ENCODE measurements around the gene RNF212.
"Not testable (repeated sequence)": the region's sequence is repeated elsewhere in the genome, so short reads cannot be mapped to it uniquely, and the experiment has no call there.

Gene RNF212

DNA sequence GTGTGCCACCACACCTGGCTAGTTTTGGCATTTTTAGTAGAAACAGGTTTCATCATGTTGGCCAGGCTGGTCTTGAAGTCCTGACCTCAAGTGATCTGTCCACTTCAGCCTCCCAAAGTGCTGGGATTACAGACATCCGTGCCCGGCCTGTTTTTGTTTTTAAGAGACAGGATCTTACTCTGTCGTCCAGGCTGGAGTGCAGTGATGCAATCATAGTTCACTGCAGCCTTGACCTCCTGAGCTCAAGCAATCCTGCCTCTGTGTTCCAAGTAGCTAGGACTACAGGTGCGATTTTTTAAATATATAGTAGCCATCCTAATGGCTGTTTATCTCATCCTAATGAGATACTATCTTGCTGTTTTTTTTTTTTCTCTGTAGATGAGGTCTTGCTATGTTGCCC lies 47.6 kb downstream of the RNF212 start:
- no peak for DNase-seq (ENCODE audit: low read depth)

DNA sequence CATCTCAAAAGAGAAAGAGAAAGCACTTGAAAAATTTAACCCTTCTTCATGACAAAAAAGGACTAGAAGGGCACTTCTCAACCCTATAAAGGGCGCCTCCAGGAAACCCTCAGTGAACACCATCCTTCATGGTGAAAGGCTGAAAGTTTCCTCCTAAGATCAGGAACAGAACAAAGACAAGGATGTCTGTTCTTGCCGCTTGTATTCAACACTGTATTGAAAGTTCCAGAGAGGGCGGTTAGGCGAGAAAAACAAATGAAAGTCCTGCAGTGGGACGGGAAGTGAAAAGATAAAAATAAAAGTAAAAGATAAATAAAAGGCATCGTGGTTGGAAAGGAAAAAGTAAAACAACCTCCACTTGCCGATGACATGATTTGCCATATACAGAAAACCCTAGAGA lies 50.9 kb downstream of the RNF212 start:
- DNase-seq (ENCODE audit: low read depth): no peak

DNA sequence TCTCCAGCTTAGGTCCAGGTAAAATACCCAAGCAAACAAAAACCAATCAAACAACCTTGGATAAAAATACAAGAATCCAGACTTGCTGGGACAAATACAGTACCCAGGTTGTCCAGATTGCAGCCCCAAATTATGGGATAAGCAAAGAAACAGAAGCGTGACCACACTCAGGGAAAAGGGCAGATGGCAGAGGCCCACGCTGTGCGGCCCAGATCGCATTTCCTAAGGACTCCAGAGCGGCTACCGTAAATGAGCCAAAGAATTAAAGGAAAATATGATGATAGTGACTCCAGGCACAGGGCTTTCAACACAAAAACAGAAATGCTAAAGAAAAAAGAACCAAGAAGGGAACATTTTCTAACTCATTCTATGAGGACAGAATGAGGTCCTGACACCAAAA lies 51.6 kb downstream of the RNF212 start:
- no peak for DNase-seq (ENCODE audit: low read depth)

DNA sequence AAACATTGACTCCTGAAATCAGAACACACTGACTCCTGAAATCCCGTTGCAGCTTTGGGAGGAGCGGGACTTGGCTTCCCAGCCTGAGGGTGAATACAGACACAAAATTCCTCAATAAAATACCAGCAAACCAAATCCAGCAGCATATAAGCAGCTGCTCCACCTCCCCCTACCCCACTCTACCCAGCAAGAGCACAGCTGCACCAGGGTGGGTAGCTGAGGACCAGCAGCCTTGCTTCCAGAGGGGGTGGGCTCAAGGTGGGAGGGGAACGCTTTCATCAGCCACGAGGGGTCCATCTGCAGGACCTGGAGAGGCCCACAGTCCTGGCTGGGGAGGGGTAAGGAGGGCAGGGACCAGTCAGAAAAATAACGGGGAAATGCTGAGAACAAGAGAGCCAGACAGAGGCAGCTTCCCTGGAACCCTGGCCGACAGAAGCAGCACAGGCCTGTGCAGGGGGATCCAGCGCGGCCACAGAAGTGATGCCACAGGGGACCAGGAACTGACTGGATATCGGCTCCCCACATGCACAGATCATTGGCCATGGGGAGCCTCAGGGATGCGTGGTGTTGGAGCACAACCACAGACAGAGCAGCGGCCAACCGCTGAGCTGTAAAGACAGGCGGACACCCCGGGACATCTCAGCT lies 52.2 kb downstream of the RNF212 start:
- DNase-seq (ENCODE audit: low read depth): no peak

DNA sequence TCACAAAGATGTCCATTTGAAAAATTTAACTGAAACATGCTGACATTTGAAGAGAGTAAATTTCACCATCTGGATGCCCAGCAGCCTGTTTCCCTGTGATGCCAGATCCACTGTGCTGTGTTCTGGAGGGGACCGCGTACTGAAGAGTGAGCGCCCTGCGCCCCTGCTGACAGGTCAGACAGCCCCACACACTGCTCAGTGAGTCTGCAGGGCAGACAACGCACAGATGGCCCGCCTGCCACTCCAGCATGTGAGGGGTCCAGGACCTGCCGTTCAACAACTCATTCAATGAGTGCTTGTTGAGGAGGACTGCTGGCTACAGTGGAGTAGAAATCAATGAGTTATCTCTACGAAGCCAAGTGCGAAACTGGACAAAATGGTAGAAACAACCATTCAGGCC lies 52.7 kb downstream of the RNF212 start:
- no peak for DNase-seq (ENCODE audit: low read depth)

DNA sequence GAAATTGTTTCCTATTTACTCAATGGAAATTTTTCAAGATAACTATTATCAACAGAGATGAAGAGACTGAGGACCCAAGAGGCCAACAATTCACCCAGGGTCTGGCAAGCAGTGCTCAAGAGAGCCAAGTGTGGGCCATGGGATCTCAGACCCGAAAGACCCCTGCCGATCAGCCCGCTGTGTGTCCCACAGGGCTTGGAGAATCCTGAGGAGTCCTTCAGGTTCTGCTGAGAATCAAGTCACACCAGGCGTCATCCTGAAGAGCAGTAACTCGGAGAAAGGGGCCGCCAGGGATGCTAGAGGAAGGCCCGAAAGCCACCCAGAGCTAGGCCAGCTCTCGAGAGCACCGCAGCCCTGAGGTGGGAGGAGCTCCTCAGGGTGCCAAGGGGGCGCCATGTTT lies 53.2 kb downstream of the RNF212 start:
- DNase-seq (ENCODE audit: low read depth): no peak

DNA sequence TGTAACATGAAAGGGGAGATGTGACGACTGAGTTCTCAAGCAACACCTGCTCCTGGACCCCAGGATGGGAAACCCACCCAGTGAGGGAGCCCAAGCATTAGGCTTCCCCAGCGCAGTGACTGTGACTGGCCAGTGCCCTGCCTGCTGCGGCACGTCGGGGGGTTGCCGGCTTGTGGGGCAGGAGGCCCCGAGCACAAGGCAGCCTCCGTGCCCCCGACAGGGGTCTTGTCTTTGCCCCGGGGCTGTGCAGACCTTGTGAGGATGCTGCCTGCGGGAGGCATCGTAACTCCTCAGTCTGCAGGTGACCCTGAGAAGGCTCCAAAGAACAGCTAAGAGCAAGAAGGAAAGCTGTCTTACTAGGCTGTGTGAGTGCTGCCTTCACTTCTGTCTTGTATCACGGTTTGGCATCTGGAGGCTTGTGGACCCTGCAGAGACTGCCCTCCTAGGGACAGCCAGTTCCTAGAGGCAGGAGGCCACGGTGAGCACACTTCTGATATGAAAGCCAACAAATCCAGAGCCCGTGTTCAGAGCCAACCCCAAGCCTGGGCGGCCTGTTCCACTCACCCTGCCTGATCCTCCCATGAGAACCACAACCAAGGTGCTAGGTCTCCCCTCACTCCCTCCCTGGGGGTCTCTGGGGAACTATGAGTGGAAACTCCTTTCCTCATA lies 54.2 kb downstream of the RNF212 start:
- DNase-seq (ENCODE audit: low read depth): no peak

DNA sequence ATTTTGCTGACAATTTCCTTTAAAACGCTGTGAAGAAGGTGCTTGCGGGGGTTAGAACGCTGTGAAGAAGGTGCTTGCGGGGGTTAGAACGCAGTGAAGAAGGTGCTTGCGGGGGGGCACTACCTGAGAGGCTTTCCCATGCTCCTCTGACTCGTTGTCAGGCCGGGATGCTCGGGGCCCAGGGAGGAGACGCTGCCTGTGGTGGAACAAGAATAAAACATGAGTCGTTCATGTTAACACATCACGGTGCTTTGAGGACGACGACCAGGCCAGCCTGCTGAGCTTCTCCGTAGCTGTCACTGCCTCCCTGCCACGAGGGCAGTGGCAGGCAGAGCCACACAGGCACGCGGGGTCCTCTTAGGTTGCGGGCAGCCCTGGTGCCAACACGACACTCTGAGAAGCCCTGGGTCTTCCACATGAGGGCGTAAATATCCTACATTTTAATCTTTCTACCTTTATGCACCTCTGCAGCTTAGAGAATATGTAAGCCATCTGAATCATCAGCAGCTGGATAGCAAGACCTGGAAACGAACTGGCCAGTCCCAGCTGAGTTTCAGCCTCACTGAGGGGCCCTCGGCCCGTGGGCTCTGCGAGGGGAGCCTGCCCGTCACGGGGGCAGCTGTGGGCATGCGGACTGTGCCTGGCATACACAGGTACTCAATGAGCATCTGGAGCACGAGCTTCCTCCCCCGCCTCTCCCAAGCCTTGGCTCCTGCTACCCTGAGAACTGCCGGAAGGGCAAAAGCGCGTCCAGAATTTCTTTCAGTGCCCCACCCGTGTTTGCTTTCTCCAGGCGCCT lies 55.0 kb downstream of the RNF212 start:
- DNase-seq (ENCODE audit: low read depth): no peak

DNA sequence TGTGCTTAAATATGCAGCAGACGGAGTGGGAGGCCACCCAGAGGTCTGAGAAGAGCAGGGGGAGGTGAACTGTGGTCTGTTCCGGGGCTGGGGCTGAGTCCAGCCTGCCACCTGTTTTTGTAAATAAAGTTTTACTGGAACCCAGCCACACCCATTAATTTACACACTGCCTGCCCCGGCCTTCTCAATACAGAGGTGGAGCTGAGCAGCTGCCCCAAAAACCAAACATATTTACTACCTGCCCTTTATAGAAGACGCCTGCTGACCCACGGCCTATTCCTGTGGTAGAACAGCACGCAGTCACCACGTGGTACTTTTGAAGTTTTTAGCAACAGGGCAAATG lies 56.0 kb downstream of the RNF212 start:
- no peak for DNase-seq (ENCODE audit: low read depth)

DNA sequence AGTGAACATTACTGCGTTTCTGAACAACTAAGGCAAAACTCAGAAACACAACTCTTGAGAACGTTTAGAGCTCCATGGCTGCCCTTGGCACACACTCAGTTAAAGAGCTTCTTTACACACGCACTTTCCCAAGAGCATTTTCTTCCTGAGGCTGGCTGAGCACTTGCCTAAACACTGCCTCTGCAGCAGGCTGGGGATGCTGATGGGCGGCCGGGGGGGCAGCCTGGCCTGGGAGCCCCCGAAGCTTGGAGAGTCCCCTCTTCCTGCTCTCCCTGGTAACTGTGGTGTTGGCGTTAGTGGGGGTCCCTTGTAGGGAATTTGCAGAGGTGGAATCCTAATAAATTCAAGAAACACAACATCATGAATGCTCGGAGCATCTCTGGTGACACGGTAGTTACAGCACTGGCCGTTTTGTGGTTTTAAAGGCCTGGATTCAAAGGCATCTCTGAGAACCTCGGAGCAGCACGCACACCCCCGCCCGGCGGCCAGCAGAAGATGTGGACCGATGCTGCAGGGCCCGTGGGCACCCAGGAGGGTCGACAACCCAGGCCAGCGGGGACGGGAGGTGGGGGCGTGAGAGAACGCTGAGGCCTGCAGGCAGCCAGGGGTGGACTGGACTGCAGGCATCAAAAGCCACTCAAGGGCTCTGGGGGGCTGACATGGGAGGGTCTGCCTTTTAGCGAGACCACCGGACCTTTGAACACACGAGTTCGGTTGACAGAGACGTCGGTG lies 56.5 kb downstream of the RNF212 start:
- no peak for DNase-seq (ENCODE audit: low read depth)

DNA sequence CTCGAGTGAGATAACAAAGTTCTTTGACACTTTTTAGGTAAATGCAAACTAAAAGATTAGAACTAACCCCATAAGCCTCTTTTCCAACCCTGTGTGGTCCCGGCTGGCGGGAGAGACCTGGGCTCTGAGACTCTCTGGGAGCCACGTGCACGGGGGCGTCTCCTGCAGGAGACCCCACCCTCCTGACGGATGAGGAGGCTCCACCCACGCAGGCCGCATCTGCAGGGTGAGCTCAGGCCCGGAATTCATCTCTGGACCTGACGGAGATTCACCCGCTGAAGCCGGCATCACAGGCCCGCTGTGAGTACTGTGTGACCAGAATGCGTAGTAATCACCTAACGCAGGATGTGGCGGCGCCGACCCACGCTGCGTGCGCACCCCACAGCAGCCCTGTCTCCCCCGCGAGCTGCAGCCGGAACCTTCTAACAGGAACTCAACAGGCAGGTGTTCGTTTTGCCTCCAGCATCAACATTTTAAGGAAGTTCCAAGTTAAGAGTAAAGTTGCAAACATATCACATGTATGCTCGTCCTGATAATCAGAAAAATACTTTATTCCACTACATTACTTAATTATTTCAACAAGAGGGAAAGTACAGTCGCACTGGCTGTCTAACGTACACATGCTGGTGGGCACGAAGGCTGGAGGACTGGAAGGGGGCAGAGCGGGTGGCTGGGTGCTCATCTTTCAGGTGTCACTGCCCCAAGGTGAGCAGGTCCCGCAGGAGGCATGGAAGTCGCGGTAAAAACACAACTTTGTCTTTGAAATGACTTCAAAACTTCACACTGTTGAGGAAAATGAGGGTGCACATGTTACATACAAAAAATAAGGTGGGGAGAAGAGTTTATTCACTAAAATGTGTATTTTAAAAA lies 57.4 kb downstream of the RNF212 start:
- DNase-seq (ENCODE audit: low read depth): peak; percentile 67

DNA sequence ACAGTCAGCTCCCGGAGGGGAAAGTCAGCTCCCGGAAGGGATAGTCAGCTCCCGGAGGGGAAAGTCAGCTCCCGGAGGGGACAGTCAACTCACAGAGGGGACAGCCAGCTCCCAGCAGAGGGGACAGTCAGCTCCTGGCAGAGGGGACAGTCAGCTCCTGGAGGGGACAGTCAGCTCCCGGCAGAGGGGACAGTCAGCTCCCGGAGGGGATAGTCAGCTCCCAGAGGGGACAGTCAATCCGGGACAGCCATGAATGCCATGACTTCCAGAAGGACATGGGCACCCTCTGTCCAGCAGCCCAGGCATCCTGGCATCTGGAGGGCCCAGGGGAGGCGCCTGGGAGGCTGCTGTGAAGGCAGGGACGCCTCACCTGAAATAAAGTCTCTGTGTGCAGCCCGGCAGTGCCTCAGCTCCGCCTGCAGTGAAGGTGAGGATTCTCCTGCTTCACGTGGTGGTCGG lies 58.1 kb downstream of the RNF212 start:
- not testable (repeated sequence) for DNase-seq (ENCODE audit: low read depth)

DNA sequence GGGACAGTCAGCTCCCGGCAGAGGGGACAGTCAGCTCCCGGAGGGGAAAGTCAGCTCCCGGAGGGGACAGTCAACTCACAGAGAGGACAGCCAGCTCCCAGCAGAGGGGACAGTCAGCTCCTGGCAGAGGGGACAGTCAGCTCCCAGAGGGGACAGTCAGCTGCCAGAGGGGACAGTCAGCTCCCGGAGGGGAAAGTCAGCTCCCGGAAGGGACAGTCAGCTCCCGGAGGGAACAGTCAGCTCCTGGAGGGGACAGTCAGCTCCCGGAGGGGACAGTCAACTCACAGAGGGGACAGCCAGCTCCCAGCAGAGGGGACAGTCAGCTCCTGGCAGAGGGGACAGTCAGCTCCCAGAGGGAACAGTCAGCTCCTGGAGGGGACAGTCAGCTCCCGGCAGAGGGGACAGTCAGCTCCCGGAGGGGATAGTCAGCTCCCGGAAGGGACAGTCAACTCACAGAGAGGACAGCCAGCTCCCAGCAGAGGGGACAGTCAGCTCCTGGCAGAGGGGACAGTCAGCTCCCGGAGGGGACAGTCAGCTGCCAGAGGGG lies 58.6 kb downstream of the RNF212 start:
- not testable (repeated sequence) for DNase-seq (ENCODE audit: low read depth)

DNA sequence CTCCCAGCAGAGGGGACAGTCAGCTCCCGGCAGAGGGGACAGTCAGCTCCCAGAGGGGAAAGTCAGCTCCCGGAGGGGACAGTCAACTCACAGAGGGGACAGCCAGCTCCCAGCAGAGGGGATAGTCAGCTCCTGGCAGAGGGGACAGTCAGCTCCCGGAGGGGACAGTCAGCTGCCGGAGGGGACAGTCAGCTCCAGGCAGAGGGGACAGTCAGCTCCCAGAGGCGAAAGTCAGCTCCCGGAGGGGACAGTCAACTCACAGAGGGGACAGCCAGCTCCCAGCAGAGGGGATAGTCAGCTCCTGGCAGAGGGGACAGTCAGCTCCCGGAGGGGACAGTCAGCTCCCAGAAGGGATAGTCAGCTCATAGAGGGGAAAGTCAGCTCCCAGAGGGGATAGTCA lies 59.5 kb downstream of the RNF212 start:
- not testable (repeated sequence) for DNase-seq (ENCODE audit: low read depth)

DNA sequence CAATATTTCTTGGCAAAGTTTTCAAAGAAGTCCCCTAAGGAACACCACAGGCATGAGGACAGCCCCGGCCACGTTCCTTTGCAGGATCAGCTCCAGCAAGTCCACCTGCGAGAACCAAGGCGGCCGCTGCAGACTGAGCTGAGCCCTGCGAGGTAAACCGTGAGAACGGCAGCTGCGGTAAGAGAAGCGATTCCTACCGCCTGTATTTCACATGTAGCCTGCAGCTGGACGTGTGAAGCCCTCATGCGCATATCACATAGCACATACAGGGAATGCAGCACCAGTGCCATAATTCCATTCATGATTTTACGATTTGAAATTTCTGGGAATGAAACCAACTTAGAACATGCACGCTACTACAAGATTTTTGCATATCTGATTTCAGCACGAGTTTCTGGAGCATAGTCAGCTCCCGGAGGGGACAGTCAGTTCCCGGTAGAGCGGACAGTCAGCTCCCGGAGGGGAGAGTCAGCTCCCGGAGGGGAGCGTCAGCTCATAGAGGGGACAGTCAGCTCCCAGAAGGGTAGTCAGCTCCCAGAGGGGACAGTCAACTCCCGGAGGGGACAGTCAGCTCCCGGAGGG lies 60.2 kb downstream of the RNF212 start:
- DNase-seq (ENCODE audit: low read depth): no peak

DNA sequence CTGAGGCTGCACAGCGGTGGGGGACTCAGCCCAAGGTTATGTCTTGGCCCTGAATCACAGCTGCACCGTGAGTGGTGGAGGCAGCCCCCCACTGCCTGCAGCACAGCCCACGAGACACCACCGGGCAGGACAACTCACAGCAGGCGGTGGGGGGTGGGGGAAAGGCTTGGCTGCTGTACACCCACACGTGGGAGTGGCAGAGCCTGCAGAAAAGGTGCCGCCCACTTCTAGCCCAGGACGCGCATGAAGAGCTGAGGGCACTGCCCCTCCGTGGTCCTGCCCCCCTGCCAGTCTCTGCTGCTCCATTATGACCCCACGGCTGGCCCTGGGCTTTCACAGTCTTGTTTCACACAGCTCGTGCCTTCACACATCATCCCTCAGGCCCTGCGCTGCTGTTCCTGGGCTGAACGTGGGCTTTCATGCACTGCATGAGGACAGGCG lies 61.1 kb downstream of the RNF212 start:
- no peak for DNase-seq (ENCODE audit: low read depth)

DNA sequence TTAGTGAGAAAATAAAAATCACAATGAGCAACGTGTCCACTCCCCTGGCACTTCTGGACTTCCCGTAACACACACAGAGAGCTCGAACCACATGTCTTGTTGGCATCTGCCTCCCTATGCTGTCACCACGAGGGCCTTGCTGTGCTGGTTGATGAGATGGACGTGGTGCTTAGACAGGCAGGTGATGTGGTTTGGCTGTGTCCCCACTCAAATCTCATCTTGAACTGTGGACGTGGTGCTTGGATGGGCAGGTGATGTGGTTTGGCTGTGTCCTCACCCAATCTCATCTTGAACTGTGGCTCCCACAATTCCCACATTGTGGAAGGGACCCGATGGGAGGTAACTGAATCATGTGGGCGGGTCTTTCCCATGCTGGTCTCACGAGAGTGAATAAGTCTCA lies 61.9 kb downstream of the RNF212 start:
- no peak for DNase-seq (ENCODE audit: low read depth)

DNA sequence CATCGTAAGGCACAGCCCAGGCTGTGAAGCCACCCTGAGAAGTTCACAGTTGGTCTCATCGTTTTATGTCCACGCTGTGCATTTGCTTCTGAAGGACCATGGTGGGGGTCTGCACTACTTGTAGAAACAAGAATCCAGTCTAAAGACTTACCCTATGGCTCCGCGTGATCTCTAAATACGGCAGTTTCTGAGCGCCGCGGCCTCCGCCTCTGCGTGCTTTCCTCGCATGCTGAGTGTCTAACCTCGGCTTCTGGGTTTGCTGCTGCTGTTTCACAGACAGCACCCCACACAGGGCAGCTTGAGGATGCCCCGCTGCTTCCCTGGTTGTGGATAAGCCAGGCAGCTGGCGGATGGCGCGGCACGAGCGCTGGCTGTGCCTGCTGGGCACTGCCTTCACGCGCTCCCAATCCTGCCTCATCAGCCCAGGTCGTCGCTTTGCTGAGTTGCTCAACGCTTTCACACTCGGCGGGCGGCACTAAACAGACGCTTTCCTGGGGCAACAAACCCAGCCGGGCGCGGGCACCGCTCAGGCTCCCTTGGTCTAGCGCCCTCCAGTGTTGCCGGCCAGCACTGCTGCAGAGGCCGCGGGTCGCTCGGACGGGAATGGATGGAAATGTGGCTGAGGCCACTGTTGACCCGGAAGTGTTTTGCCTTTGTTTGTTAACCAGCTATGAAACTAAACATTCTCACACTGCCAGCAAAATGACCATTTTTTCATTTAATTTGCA lies 62.7 kb downstream of the RNF212 start:
- DNase-seq (ENCODE audit: low read depth): no peak

DNA sequence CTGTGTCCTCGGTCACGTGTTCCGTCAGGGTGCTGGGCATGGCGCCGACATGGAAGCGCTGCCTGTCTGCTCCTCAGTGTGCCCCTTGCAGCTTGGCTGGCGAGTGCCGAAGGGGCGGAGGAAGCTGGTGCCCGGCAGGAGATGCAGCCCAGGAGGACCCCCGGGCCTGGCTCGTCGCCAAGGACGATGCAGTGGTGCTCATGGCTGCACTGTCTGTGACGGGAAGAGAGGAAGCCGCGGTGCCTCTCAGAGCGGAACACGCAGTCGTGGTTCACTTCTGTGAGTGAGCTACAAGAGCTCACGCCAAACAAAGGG lies 63.8 kb downstream of the RNF212 start:
- DNase-seq (ENCODE audit: low read depth): no peak
